DOHH2 (cell line): ENCODE data around the gene CALML3.

Experiments used
- EZH2phosphoT487 ChIP-seq: fragments of 200-600 bp; sonication (generic); IDR thresholded peaks from 2 replicates; pipeline ENCODE4 v1.6.1; 2017; ENCODE audit warnings: borderline replicate concordance, mild to moderate bottlenecking, antibody characterized with exemption, low read length, moderate library complexity, mixed read lengths
- TF ChIP-seq, protein P1 (sequence below): fragments of 200-600 bp; sonication (generic); IDR thresholded peaks from one replicate; pipeline ENCODE4 v1.5.1; 2014; ENCODE audit warnings: antibody characterized with exemption, mild to moderate bottlenecking, low read depth, low read length; ENCODE audit not compliant: poor library complexity, severe bottlenecking

DNA sequence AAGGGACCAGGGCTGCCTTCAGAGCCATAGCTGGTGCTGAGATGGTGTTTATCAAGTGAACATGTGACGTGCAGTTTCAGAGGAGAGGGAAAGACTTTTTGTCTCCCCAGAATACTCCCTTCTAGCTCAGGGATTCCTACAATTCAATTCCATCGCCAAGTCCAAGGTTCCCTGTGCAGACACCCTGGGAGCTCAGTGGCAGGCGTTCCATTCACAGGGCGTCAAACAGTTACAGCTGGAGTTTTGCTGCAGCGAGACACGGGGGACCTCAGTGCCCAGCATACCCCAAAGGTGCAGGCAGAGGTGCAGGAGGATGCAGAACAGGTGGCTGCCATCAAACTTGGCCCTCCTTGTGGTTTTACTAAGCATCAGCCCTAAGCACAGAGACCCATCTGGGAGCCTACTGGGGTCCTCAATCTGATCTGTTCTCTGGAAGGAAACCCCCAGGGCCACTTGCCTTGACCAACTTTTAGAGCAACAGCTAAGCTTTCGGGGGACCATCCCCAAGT, 24.5 kb upstream of the CALML3 start:
- TF ChIP-seq, protein P1, sequence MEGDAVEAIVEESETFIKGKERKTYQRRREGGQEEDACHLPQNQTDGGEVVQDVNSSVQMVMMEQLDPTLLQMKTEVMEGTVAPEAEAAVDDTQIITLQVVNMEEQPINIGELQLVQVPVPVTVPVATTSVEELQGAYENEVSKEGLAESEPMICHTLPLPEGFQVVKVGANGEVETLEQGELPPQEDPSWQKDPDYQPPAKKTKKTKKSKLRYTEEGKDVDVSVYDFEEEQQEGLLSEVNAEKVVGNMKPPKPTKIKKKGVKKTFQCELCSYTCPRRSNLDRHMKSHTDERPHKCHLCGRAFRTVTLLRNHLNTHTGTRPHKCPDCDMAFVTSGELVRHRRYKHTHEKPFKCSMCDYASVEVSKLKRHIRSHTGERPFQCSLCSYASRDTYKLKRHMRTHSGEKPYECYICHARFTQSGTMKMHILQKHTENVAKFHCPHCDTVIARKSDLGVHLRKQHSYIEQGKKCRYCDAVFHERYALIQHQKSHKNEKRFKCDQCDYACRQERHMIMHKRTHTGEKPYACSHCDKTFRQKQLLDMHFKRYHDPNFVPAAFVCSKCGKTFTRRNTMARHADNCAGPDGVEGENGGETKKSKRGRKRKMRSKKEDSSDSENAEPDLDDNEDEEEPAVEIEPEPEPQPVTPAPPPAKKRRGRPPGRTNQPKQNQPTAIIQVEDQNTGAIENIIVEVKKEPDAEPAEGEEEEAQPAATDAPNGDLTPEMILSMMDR = no peak
- TF ChIP-seq EZH2phosphoT487 = no peak
